ENCODE measurements around the gene NRP1.

Gene NRP1

DNA sequence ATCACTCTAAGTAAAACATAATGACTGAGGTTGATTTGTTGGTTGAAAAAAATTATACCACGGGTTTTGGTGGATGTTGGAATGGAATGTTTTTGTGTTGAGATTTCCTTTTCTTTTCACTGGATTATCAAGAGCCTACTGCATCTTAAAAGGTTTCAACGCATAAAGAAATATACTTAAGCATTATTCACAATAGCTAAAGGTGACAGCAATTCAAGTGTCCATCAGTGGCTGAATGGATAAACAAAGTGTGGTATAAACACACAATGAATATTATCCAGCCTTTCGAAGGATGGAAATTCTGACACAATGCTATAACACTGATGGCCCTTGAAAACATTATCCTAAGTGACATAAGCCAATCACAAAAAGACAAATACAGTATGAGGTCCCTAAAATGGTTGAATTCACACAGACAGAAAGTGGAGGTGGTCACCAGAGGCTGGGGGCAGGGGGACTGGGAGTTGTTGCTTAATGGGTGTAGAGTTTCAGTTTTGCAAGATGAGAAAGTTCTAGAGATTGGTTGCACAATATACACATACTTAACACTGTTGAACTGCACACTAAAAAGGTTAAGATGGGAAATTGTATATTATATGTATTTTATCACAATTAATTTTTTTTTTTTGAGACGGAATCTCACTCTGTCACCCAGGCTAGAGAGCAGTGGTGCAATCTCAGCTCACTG is 122.3 kb downstream of the NRP1 start:
- DNase-seq (ENCODE audit: low read depth in 2 of 2): no peak

DNA sequence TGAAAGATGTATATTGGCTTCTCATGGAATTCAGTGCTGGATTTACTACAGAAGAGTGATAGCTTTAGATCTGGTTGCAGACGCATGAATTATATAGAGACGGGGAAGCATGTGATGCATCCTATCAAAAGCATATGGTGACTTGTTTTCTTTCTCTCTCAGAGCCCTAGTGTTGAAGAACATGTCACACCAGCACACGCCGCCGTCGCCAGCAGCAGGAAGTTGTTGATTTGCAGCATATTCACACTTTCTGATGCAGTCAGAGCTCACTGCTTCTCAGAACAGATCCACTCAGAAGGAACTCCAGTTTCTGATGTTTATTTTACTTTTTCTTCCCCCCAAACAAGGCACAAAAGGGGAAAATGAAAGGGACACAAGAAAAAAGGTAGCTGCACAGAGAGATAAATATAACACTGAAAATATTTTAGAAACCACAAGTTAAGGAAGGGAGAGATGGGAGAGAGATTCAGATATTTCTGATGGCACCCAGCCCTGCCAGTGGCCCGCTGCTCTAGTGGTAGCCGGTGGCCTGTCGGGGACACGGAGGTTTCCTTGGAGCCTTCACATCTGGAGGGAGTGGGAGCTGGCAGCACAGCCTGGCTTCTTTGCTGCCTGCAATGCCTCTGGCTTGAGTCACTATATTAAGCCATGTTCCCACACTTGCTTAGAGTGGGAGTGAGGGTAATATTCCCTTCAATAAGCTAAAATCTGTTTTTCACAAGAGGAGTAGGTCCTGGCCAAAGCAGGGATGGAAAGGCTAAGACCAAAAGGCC is 123.2 kb downstream of the NRP1 start:
- DNase-seq (ENCODE audit: low read depth in 2 of 2): peak in 1 of 2 donors; percentile 18

DNA sequence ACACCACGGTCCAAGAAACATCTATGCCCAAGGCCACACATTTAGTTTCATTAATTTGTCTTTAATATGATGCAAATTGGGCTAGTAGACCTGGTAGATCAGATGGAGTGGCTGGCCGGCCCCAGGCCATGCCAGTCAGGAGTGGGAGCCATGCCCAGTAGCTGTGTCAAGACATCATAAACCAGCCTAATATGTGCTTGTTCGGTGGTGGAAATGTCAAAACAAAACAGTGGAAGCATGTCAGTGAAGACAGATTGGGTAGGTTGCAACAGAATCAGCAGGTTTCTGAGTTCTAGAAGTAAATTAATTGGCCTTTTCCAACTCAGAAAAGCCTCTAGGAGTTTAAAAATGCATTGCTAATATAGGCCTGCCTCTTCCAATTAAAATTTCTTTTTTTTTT is 124.7 kb downstream of the NRP1 start:
- DNase-seq (ENCODE audit: low read depth in 2 of 2): no peak

DNA sequence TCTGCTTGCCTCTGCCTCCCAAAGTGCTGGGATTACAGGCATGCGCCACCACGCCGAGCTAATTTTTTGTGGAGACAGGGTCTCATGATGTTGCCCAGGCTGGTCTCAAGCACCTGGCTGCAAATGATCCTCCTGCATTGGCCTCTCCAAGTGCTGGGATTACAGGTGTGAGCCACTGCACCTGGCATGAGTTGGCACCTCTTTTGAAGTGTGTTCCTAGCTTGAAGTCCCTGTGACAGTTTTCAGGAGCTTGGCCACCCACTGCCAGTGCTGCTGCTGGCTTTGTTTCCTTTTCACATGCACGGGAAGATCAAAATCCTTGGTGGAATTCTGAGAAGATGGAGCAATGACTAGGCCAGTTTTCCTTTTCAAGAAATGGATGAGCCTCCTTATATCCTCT is 126.3 kb downstream of the NRP1 start:
- no peak for DNase-seq (ENCODE audit: low read depth in 2 of 2)

GRCh38 chr10:33204031-33204430 is 130.4 kb downstream of the NRP1 start:
- no peak for DNase-seq (ENCODE audit: low read depth in 2 of 2)

- no peak for DNase-seq (ENCODE audit: low read depth in 2 of 2)
Observed at GRCh38 chr10:33201971-33202370, 132.5 kb downstream of the NRP1 start.

DNA sequence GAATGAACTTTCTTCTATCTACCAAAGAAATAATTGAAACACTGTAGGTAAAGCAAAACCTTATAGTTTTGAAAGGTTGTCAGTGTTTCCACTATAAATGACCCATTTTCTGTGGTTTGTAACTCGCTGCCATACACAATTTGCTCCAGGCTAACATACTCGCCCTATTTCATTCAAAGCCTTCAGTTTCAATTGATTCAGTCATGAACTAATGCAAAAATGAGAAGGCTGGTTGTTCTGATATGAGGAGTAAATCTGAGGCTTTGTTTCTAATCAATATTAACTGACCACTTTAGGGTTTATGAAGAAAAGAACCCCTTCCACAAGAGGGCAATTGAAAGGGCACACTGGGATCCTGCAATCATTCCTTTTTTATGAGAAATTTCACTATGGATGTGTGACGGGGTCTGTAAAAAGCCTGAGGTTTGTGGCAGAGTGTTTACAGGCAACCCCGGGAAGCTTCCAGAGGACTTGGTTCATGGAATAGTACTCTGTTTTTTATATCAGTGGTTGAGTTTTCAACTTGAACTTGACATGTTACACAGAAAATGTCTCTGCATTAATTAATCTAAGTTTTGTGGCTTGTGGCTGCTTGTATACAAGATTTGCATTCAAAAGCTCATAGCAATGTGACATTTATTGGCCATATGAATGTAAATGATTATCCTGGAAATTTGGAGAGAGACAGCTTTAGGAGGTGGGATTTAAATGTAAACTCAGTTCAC is 133.2 kb downstream of the NRP1 start:
- DNase-seq (ENCODE audit: low read depth in 2 of 2): no peak

GRCh38 chr10:33199731-33200232 is 134.7 kb downstream of the NRP1 start:
- DNase-seq (ENCODE audit: low read depth in 2 of 2): no peak

DNA sequence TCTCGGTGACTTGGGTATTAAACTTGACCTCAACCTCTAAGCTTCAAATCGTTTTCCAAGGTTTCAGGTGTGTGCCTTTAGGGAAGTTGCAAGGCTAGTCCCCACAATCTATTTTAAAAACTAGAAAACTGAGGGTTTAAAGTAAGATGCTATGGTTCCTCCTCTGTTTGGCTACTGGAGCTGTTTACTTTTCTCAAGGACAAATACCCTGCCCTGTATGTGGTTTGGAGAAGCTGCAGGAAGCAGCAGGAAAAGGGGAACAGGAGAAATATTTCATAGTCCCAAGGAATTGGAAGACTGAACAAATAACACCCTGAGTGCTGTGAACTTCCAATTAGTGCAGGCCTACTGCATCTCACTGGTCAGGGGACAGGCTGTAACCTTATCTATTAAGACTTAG is 135.9 kb downstream of the NRP1 start:
- no peak for DNase-seq (ENCODE audit: low read depth in 2 of 2)

- no peak for DNase-seq (ENCODE audit: low read depth in 2 of 2)
Observed at GRCh38 chr10:33196710-33197491, 137.6 kb downstream of the NRP1 start.

DNA sequence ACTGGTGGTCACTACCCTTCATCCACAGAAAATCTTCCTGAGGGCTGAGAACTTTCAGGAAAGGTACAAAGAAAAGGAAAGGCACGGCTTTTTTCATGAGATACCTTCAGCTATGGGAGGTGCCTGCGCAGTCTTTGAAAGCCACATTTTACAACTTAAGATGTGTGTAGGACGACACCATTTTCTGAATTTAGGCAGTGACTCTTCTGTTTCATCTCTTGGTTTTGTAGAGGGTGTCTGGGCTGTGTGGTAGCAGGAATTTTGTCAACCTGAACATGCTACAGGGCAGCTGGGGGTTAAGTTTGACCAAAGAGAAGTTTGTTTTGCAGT is 138.1 kb downstream of the NRP1 start:
- DNase-seq (ENCODE audit: low read depth in 2 of 2): no peak

DNA sequence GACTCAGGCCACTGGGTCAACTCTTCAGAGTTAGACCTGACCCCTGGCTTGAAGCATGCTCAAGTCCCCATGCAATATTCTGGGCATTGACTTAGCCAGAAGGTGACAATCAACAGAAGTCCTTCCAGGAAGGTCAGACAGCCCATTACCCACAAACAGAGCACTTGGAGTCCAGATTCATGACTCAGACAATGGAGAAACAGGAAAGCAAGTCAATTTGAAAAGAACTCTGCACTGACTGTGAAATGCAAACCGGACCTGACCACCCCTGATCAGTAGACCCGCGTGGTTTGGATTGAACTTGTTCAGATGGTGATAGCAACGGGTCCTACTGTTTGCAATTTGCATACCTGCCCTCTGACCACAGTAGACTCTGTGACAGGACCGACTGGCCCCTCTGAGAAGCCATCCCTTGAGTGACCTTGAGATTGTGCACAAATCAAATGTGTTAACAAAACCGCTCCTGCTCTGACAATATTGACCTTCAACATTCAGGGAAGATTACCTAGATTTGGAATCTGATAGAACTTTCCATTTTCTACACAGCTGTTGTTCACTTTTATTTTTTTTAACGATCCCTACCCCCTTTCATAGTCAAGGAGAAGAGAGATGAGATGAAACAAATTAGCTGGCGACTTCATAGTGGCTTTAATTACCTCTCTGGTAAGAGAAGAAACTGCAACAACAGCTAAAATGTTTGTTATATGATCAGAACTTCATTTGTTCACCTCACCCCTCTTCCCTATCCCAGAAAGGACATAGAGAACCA is 138.7 kb downstream of the NRP1 start:
- DNase-seq (ENCODE audit: low read depth in 2 of 2): no peak

GRCh38 chr10:33193701-33194521 is 140.6 kb downstream of the NRP1 start:
- DNase-seq (ENCODE audit: low read depth in 2 of 2): no peak

GRCh38 chr10:33193057-33193700 is 141.3 kb downstream of the NRP1 start:
- DNase-seq (ENCODE audit: low read depth in 2 of 2): peak; percentile 57 to 69

DNA sequence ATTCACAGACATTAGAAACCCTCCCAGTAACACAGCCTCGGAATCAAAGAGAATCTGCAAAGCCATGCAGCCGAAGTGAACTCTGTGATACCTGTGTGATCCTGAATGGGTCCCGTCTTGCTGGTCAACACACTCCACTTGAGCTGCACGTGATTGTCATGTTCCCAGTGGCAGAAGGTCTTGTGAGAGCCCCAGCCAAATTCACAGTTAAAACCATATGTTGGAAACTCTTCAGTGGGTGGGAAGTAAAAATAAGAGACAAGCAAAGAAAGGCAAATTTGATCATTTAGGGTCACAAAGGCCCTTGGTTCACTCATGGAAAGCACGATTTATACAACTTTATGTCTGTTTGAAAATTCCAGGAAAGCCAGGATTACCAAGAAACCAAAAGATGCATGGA is 142.3 kb downstream of the NRP1 start:
- no peak for DNase-seq (ENCODE audit: low read depth in 2 of 2)

GRCh38 chr10:33190406-33190805 is 144.1 kb downstream of the NRP1 start:
- no peak for DNase-seq (ENCODE audit: low read depth in 2 of 2)

- no peak for DNase-seq (ENCODE audit: low read depth in 2 of 2)
Observed at GRCh38 chr10:33189808-33190207, 144.7 kb downstream of the NRP1 start.

GRCh38 chr10:33189363-33189762 is 145.1 kb downstream of the NRP1 start:
- DNase-seq (ENCODE audit: low read depth in 2 of 2): no peak

- DNase-seq (ENCODE audit: low read depth in 2 of 2): no peak
Observed at GRCh38 chr10:33187427-33187999, 147.0 kb downstream of the NRP1 start.
